ENCODE results near the gene MTFR2. TPM values are rescaled to one million over a fixed set of nuclear protein-coding genes. Genes with fewer than 3 reads are reported as not detected.

The MTFR2 gene
- total and polyA plus RNA-seq, 3 experiments from 2014 or later = 0.69 to 21.7 (median 18.8) TPM

DNA sequence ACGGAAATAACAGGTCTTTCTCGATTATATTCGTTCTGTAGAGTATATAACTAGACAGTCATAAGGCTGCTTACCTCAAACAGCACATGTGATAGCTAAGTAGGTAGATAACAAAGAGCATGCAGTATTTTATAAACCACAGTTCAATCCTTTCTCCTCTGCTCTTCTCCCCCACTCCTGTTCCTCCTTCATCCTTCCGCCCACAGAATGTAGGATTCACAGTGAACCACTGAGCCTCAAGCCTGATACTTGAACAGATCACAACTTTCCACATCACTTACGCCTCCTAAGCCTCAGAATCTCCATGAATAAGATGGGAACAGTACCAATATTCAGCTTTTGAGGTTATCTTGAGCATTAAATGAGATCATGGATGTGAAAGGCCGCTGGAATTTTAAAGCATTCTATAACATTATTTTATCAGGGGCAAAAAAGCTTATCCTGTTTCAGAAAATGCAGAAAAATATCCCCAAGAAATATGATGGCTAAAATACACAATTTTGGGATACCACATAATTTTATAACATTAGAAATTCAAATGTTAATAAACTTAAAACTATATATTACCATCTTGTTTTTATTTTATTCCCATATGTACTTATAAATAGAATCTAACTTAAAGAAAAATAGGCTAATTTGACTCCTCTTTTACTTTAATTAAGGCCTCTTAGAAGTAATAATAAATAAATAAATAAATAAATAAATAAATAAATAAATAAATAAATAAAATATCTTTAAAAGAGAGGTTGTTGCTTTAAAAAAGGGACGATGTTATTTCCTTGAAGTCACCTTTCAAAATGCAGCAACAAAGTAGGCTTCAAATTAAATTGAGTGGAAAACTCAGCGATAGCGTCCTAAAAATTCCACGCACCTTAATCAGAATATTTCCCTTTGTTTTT, 33.4 kb downstream of the MTFR2 start:
- no peaks in the 10 kb centered on the region for H3K4me1 ChIP-seq (ENCODE audit: insufficient read depth, low read length)
- POLR2A ChIA-PET = no interaction called here
- Mint-ChIP-seq H3K9me3 (peaks cover 0 to 5% (median 2%) of the 10 kb centered on the region in 5 donors), H3K4me3 (no peak overlapping the region), H3K4me1 (no peaks in the 10 kb centered on the region), H3K27me3 (peaks cover 0 to 12% of the 10 kb centered on the region in 2 donors), H3K27ac (no peak overlapping the region), H3K36me3 (no peaks in the 10 kb centered on the region)
- H3K27me3 ChIP-seq (ENCODE audit: insufficient read depth, low read length, poor library complexity, severe bottlenecking) = no peaks in the 10 kb centered on the region
- CTCF ChIA-PET = interaction anchor here (1.4 kb wide), 1 partner anchor 10 kb away, joined by 8 read pairs; no protein-coding TSS in a partner anchor
- no peak for DNase-seq
- H3K9me3 ChIP-seq (ENCODE audit: low read length) = no peaks in the 10 kb centered on the region
- H3K27ac ChIP-seq (ENCODE audit: low read depth, low read length) = no peak overlapping the region
- no peaks in the 10 kb centered on the region for H3K36me3 ChIP-seq (ENCODE audit: insufficient read depth, low read length)
- no peak overlapping the region for H3K4me3 ChIP-seq (ENCODE audit: low read length)

DNA sequence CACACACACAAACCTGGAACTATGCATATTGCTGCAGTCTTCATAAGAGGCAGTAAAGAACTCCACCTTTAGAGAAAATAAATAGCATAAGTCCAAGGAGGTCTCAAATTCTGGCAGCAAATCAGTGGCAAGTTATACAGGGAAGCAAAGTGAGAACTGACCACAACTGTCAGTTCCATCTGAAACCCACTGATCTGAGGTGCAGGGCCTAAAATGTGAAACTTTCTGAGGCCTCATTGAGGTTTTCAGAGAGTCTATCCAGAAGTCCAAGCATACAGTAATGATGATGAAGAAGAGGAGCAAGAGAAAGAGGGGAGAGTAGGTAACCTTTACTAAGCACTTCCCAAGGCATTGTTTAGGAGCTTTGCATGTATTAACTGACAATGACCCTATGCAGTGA, 36.3 kb downstream of the MTFR2 start:
- no peak overlapping the region for H3K27ac ChIP-seq (ENCODE audit: low read depth, low read length)
- no peaks in the 10 kb centered on the region for H3K4me1 ChIP-seq (ENCODE audit: insufficient read depth, low read length)
- H3K4me3 Mint-ChIP-seq = no peak overlapping the region
- no peaks in the 10 kb centered on the region for H3K36me3 Mint-ChIP-seq
- H3K27me3 Mint-ChIP-seq = peaks cover 0 to 1% of the 10 kb centered on the region in 2 donors
- H3K4me1 Mint-ChIP-seq = no peaks in the 10 kb centered on the region
- no peaks in the 10 kb centered on the region for H3K9me3 ChIP-seq (ENCODE audit: low read length)
- H3K9me3 Mint-ChIP-seq = no peaks in the 10 kb centered on the region
- DNase-seq = no peak
- no peak overlapping the region for H3K27ac Mint-ChIP-seq
- no peak overlapping the region for H3K4me3 ChIP-seq (ENCODE audit: low read length)
- H3K27me3 ChIP-seq (ENCODE audit: insufficient read depth, low read length, poor library complexity, severe bottlenecking) = no peaks in the 10 kb centered on the region
- H3K36me3 ChIP-seq (ENCODE audit: insufficient read depth, low read length) = no peaks in the 10 kb centered on the region
- CTCF ChIA-PET = interaction anchor here (1.0 to 1.1 kb wide), 2 partner anchors 9 to 13 kb away, joined by 3 to 4 read pairs; no protein-coding TSS in a partner anchor
- POLR2A ChIA-PET = no interaction called here

DNA sequence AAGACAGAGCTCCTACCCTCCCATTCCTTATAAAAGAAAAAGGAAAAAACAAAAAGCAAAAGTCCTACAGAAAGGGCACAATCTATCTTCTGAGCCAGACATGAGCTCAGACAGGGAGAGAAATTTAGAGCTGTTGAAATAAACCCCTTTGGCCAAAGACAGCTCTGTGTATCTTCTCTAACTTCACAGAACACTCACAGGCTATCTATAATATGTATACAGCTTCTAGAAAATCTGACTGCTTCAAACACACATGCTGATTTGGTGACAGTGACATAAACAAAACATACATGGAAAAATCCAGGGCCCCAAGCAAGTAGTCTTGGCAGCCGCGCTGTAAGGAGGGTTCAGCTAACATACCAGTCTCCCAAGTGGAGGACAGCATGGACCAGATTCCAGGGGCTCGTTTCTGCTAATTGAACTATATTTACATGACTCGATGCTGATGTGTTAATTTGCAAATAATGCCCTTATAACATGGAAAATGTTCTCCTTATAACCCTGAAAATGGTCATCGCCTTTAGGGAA, 37.0 kb downstream of the MTFR2 start:
- Mint-ChIP-seq H3K27me3 (peaks cover 0 to 1% of the 10 kb centered on the region in 2 donors), H3K4me3 (no peak overlapping the region), H3K4me1 (no peaks in the 10 kb centered on the region), H3K27ac (no peak overlapping the region), H3K9me3 (no peaks in the 10 kb centered on the region), H3K36me3 (no peaks in the 10 kb centered on the region)
- H3K4me1 ChIP-seq (ENCODE audit: insufficient read depth, low read length) = no peaks in the 10 kb centered on the region
- no peak for DNase-seq
- POLR2A ChIA-PET = no interaction called here
- H3K9me3 ChIP-seq (ENCODE audit: low read length) = no peaks in the 10 kb centered on the region
- CTCF ChIA-PET = interaction anchor here (1.1 kb wide), 1 partner anchor 9 kb away, joined by 4 read pairs; no protein-coding TSS in a partner anchor
- H3K4me3 ChIP-seq (ENCODE audit: low read length) = no peak overlapping the region
- no peak overlapping the region for H3K27ac ChIP-seq (ENCODE audit: low read depth, low read length)
- H3K27me3 ChIP-seq (ENCODE audit: insufficient read depth, low read length, poor library complexity, severe bottlenecking) = no peaks in the 10 kb centered on the region
- H3K36me3 ChIP-seq (ENCODE audit: insufficient read depth, low read length) = no peaks in the 10 kb centered on the region

DNA sequence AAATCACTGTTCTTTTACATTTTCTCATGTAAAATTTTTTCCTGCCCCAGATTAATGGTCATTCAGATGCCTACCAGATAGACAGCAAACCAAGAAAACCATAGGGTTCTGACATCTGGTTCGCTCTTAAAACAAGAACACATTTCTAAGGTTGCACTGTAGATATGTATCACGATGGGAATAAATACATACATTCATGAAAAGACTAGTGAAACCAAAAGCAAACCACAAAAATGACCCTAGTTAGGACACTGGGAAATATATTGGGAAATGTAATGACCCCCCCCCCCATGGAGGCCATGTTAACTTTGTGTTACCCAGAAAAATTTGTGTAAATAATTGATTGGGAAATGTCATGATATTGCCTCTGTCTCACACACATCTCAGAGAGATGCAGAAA, 37.5 kb downstream of the MTFR2 start:
- Mint-ChIP-seq H3K9me3 (no peaks in the 10 kb centered on the region), H3K4me3 (no peak overlapping the region), H3K27ac (no peak overlapping the region), H3K4me1 (no peaks in the 10 kb centered on the region), H3K27me3 (peaks cover 0 to 1% of the 10 kb centered on the region in 2 donors), H3K36me3 (no peaks in the 10 kb centered on the region)
- no peak for DNase-seq
- Histone ChIP-seq H3K36me3 (ENCODE audit: insufficient read depth, low read length) (no peaks in the 10 kb centered on the region), H3K9me3 (ENCODE audit: low read length) (no peaks in the 10 kb centered on the region), H3K4me1 (ENCODE audit: insufficient read depth, low read length) (no peaks in the 10 kb centered on the region), H3K27ac (ENCODE audit: low read depth, low read length) (no peak overlapping the region), H3K27me3 (ENCODE audit: insufficient read depth, low read length, poor library complexity, severe bottlenecking) (no peaks in the 10 kb centered on the region), H3K4me3 (ENCODE audit: low read length) (no peak overlapping the region)
- ChIA-PET POLR2A (no interaction called here), CTCF (interaction anchor here (1.1 kb wide), 1 partner anchor 8 kb away, joined by 4 read pairs; no protein-coding TSS in a partner anchor)

DNA sequence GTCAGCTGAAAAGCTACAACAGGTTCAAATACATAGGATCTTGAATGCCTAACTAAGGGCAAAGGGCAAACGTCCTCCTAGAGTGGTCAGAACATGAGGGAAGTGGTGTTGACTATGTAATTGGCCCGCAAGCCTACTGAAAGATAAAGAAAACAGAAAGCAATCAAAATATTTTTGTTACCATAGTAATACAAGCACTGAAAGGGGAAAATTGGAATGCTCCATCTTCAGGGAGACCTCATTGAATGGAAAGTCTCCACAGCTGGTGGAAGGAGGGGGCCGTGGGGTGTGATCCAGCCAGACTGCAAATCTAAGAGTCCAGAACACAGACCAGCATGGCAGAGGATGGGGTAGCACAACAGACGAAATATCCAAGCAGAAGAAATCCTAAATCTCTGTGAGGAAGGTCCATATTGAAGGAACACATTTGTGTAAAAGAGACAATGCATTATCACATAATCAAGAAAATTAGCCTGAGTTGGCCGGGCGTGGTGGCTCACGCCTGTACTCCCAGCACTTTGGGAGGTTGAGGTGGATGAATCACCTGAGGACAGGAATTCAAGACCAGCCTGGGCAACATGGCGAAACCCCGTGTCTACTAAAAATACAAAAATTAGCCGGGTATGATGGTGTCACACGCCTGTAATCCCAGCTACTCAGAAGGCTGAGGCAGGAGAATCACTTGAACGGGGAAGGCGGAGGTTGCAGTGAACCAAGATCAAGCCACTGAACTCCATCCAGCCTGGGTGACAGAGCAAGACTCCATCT, 39.5 kb downstream of the MTFR2 start:
- H3K4me1 ChIP-seq (ENCODE audit: insufficient read depth, low read length) = no peaks in the 10 kb centered on the region
- H3K4me3 ChIP-seq (ENCODE audit: low read length) = no peak overlapping the region
- CTCF ChIA-PET = no interaction called here
- POLR2A ChIA-PET = no interaction called here
- H3K9me3 ChIP-seq (ENCODE audit: low read length) = no peaks in the 10 kb centered on the region
- no peaks in the 10 kb centered on the region for H3K36me3 Mint-ChIP-seq
- DNase-seq = no peak
- H3K27ac Mint-ChIP-seq = peak overlapping the region in 1 of 8 donors; percentile 60
- H3K27ac ChIP-seq (ENCODE audit: low read depth, low read length) = no peak overlapping the region
- no peaks in the 10 kb centered on the region for H3K36me3 ChIP-seq (ENCODE audit: insufficient read depth, low read length)
- no peaks in the 10 kb centered on the region for H3K9me3 Mint-ChIP-seq
- H3K4me3 Mint-ChIP-seq = no peak overlapping the region
- H3K27me3 ChIP-seq (ENCODE audit: insufficient read depth, low read length, poor library complexity, severe bottlenecking) = no peaks in the 10 kb centered on the region
- H3K4me1 Mint-ChIP-seq = no peaks in the 10 kb centered on the region
- peaks cover 1 to 3% of the 10 kb centered on the region in 2 donors for H3K27me3 Mint-ChIP-seq

DNA sequence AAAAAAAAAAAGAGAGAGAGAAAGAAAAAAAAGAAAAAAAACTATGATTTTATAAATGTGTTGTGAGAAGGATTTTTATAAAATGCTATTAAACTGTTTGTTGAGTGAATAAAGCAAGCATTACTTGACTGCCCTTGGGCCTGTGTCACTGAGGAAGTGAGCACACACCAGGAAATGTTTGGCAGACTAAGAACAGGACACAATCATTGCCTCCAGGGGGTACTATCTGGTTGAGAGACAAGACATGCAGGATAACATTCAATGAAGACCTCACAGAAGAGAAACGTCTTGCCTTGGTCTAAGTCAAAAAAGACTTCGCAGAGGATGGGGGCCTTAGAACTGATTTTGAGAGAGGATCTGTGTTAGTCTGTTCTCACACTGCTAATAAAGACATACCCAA, 40.6 kb downstream of the MTFR2 start:
- no peaks in the 10 kb centered on the region for H3K36me3 Mint-ChIP-seq
- H3K27ac ChIP-seq (ENCODE audit: low read depth, low read length) = no peak overlapping the region
- no peak overlapping the region for H3K4me3 ChIP-seq (ENCODE audit: low read length)
- H3K4me1 Mint-ChIP-seq = no peaks in the 10 kb centered on the region
- peaks cover 1 to 3% of the 10 kb centered on the region in 2 donors for H3K27me3 Mint-ChIP-seq
- no peak overlapping the region for H3K4me3 Mint-ChIP-seq
- H3K9me3 ChIP-seq (ENCODE audit: low read length) = no peaks in the 10 kb centered on the region
- H3K9me3 Mint-ChIP-seq = no peaks in the 10 kb centered on the region
- no peaks in the 10 kb centered on the region for H3K4me1 ChIP-seq (ENCODE audit: insufficient read depth, low read length)
- DNase-seq = no peak
- H3K36me3 ChIP-seq (ENCODE audit: insufficient read depth, low read length) = no peaks in the 10 kb centered on the region
- no peaks in the 10 kb centered on the region for H3K27me3 ChIP-seq (ENCODE audit: insufficient read depth, low read length, poor library complexity, severe bottlenecking)
- no peak overlapping the region for H3K27ac Mint-ChIP-seq
- CTCF ChIA-PET = no interaction called here
- POLR2A ChIA-PET = no interaction called here

DNA sequence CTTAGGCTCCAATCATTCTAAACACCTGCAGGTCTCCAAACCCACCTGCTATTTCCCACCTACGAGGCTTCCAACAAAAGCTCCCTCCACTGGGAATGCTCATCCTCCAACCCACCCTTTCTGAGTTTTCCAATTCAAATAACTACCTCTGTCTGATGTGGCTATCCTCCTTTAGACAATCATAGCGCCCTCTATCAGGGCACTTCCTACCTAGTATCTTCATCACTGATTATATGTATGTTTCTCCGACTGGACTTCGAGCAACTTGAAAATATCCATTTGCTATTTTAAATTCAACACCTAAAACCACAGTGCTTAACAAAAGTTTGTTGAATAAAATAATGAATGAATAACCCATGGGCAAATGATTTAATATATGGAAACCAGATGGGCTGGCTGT, 41.3 kb downstream of the MTFR2 start:
- Histone ChIP-seq H3K27me3 (ENCODE audit: insufficient read depth, low read length, poor library complexity, severe bottlenecking) (no peaks in the 10 kb centered on the region), H3K36me3 (ENCODE audit: insufficient read depth, low read length) (no peaks in the 10 kb centered on the region), H3K27ac (ENCODE audit: low read depth, low read length) (no peak overlapping the region), H3K4me1 (ENCODE audit: insufficient read depth, low read length) (no peaks in the 10 kb centered on the region), H3K4me3 (ENCODE audit: low read length) (no peak overlapping the region), H3K9me3 (ENCODE audit: low read length) (no peaks in the 10 kb centered on the region)
- Mint-ChIP-seq H3K4me1 (no peaks in the 10 kb centered on the region), H3K36me3 (no peaks in the 10 kb centered on the region), H3K9me3 (no peaks in the 10 kb centered on the region), H3K4me3 (peak overlapping the region in 1 of 7 donors; percentile 49), H3K27ac (peak overlapping the region in 1 of 8 donors; percentile 8), H3K27me3 (peaks cover 1 to 3% of the 10 kb centered on the region in 2 donors)
- ChIA-PET CTCF (no interaction called here), POLR2A (no interaction called here)
- no peak for DNase-seq

DNA sequence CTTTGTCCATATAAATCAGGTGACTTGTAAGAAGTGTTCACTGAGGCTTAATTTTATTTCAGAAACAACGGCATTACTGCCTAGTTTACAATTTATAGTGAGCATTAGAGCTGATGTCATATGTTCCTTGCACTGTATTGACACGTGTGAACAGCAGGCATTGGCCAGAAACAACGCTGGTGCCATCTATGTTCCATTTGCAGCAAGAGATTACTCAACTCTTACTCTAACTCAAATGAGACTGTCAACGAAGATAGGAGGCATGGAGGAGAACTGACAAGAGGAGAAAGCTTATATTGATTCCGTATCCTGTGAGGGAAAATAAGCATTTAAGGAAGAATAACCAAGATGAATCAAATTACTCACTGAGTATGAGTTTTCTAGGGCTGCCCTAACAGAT, 48.4 kb downstream of the MTFR2 start:
- Histone ChIP-seq H3K4me3 (ENCODE audit: low read length) (no peak overlapping the region), H3K36me3 (ENCODE audit: insufficient read depth, low read length) (no peaks in the 10 kb centered on the region), H3K27me3 (ENCODE audit: insufficient read depth, low read length, poor library complexity, severe bottlenecking) (no peaks in the 10 kb centered on the region), H3K9me3 (ENCODE audit: low read length) (no peaks in the 10 kb centered on the region), H3K27ac (ENCODE audit: low read depth, low read length) (no peak overlapping the region), H3K4me1 (ENCODE audit: insufficient read depth, low read length) (no peaks in the 10 kb centered on the region)
- Mint-ChIP-seq H3K9me3 (no peaks in the 10 kb centered on the region), H3K27ac (no peak overlapping the region), H3K36me3 (no peaks in the 10 kb centered on the region), H3K27me3 (peaks cover 5 to 12% of the 10 kb centered on the region in 2 donors), H3K4me3 (no peak overlapping the region), H3K4me1 (no peaks in the 10 kb centered on the region)
- POLR2A ChIA-PET = no interaction called here
- CTCF ChIA-PET = interaction anchor here (0.8 kb wide), 1 partner anchor 25 kb away, joined by 3 read pairs; no protein-coding TSS in a partner anchor
- DNase-seq = no peak

Measured in CD8-positive, alpha-beta memory T cell (primary cell).